ENCODE data around the gene LHFPL2.
"Not testable (repeated sequence)": the region's sequence is repeated elsewhere in the genome, so short reads cannot be mapped to it uniquely, and the experiment has no call there.

The LHFPL2 gene

GRCh38 chr5:78648359-78649210, at the start of gene LHFPL2:
Gene LHFPL2 (minus strand): TSS chr5:78648772. CDS start chr5:78510213, 138,559 bp downstream.
- DNase-seq (ENCODE audit: low spot score) = peak; percentile 90

- DNase-seq (ENCODE audit: low spot score) = no peak
Measured at GRCh38 chr5:78696637-78697036, 48.1 kb upstream of the LHFPL2 start.

DNA sequence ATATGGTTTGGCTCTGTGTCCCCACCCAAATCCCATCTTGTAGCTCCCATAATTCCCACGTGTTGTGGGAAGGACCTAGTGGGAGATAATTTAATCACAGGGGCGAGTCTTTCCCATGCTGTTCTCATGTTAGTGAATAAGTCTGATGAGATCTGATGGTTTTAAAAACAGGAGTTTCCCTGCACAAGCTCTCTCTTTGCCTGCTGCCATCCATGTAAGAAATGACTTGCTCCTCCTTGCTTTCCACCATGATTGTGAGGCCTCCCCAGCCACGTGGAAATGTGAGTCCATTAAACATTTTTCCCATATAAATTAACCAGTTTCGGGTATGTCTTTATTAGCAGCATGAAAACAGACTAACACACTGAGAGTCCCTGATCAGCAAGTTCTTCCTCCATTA, 47.5 kb upstream of the LHFPL2 start:
- not testable (repeated sequence) for DNase-seq (ENCODE audit: low spot score)

- no peak for DNase-seq (ENCODE audit: low spot score)
Measured at GRCh38 chr5:78693339-78693738, 44.8 kb upstream of the LHFPL2 start.

GRCh38 chr5:78691084-78691960, 42.8 kb upstream of the LHFPL2 start:
- DNase-seq (ENCODE audit: low spot score) = no peak

DNA sequence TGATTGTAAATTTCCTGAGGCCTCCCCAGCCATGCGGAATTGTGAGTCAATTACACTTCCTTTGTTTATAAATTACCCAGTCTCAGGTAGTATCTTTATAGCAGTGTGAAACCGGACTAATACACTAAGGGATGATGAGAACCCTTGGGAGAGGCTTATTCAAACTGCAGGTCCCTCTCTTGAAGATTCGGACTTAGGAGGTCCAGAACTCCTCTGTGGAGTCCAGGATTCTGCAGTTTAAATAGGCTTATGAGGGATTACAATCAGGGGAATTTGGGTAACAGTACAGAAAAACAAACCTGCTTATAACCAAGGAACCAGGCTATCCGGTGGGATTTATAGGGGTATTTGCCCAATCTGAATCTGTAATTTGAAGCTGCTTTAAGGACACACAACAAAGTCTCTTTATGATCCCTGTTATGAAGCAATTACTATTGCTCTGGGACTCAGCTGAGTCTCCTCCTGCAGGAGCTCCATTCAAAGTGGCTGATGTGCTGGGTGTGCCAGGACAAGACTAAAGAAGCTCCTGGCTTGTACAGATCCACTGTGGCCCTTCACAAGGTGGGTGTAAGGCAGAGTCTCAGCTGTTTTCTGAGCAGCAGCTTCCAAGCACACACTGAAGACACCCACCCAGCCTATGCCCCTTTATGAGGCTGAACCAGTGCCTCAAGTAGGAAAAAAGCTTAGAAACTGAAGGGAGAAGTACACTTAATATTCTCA, 41.8 kb upstream of the LHFPL2 start:
- DNase-seq (ENCODE audit: low spot score) = no peak

DNA sequence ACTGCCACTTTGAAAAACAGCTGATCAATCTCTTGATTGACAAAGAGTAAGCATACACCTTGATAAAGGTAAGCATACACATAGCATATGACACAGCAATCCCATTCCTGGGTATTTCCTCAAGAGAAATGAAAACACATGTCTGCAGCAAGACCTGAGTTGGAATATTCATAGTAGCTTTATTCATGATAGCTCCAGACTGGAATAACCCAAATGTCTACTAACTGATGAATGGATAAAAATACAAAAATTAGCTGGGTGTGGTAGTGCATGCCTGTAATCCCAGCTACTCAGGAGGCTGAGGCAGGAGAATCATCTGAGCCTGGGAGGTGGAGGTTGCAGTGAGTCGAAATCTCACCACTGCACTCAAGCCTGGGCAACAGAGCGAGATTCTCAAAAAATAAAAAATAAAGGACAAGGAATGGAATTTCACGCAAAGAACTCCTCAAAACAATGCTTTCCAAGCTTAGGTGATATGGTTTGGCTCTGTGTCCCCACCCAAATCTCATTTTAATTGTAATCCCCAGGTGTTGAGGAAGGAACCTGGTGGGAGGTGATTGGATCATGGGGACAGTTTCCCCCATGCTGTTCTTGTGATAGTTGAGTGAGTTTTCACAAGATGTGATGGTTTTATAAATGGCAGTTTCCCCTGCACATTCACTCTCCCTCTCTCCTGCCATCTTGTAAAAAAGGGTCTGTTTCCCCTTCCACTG, 41.1 kb upstream of the LHFPL2 start:
- no peak for DNase-seq (ENCODE audit: low spot score)

DNA sequence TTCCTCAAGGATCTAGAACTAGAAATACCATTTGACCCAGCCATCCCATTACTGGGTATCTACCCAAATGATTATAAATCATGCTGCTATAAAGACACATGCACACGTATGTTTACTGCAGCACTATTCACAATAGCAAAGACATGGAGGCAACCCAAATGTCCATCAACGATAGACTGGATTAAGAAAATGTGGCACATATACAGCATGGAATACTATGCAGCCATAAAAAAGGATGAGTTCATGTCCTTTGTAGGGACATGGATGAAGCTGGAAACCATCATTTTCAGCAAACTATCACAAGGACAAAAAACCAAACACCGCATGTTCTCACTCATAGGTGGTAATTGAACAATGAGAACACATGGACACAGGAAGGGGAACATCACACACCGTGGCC, 38.9 kb upstream of the LHFPL2 start:
- not testable (repeated sequence) for DNase-seq (ENCODE audit: low spot score)

DNA sequence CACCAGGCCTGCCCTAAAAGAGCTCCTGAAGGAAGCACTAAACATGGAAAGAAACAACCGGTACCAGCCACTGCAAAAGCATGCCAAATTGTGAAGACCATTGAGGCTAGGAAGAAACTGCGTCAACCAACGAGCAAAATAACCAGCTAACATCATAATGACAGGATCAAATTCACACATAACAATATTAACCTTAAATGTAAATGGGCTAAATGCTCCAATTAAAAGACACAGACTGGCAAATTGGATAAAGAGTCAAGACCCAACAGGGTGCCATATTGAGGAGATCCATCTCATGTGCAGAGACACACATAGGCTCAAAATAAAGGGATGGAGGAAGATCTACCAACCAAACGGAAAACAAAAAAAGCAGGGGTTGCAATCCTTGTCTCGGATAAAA, 35.3 kb upstream of the LHFPL2 start:
- not testable (repeated sequence) for DNase-seq (ENCODE audit: low spot score)

DNA sequence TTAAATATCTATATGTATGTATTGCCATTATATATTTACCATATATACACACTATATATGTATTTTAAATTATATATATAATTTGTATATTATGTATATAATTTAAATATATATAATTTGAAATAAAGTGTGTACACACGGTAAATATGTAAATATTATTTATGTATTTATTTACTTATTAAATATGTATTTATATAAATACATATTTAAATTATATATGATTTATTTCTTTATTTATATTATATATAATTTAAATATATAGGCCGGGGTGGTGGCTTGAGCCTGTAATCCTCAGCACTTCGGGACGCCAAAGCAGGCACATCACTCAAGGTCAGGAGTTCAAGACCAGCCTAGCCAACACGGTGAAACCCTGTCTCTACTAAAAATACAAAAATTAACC, 31.3 kb upstream of the LHFPL2 start:
- no peak for DNase-seq (ENCODE audit: low spot score)

DNA sequence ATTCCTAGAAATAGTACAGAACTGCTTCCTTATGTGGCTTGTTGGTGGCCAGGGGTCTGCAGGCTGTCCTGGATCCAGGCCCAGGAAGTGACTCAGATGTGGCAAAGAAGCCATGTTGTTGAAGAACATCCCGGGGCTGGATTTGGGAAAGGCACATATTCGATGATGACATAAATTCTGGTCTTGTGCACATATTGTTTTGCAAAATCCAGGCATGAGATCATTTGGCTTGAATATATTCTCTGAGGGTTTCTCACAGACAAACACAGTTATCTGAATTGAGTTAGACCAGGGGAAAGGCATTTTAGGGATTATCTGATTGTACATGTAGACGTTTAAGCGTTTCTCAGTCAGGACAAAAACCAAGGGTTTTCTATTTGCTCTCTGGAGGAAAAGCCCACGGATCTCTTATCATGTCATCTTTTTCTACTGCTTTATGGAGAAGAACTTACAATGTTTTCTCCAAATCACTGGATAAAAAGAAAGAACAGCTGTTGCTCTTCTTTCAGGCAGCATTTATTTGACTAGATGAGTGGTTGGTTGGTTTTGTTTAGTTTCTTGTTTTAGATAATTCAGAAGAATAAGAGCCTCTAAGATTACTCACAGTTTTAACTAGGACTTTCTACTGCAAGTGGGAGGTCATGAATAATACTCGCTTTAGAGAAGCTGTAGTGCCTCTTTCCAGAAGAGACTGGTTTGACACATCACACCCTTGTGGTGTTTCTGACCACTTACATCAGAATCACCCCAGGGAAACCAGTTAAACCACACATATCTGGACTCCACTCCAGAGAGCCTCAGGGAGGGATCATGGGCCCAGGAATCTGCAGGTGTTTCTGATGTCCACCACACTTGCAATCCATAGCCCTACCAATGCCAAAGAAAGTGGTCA, 29.5 kb upstream of the LHFPL2 start:
- no peak for DNase-seq (ENCODE audit: low spot score)

- no peak for DNase-seq (ENCODE audit: low spot score)
Measured at GRCh38 chr5:78675956-78676730, 27.6 kb upstream of the LHFPL2 start.

DNA sequence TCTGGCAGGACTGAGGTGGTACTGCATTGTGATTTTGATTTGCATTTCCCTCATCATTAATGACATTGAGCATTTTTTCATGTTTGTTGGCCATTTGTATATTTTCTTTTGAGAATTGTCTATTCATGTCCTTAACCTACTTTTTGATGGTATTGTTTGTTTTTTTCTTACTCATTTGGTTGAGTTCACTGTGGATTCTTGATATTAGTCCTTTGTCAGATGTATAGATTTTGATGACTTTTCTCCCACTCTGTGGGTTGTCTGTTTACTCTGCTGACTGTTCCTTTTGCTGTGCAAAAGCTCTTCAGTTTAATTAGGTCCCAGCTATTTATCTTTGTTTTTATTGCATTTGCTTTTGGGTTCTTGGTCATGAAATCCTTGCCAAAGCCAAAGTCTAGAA, 25.3 kb upstream of the LHFPL2 start:
- DNase-seq (ENCODE audit: low spot score) = not testable (repeated sequence)

DNA sequence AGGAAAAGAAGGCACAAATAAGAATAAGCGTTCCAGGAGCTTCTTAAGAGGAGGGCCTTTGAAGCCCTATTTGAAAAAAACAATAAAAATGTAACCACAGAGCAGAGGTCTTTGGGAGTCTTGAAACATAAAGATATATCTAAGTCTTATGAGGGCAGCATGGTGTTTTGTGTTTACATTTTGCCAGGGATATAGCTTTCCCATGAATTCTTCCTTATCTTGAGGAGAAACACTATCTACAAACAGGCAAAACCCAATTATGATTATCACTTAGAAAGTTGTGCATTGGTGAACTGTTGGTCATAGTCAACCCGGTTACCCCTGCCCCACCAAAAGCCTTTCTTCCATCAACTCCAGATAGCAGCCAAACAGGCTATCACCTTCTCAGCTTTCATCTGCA, 23.6 kb upstream of the LHFPL2 start:
- DNase-seq (ENCODE audit: low spot score) = no peak

GRCh38 chr5:78671609-78672008, 23.0 kb upstream of the LHFPL2 start:
- no peak for DNase-seq (ENCODE audit: low spot score)

- DNase-seq (ENCODE audit: low spot score) = no peak
Measured at GRCh38 chr5:78670701-78671269, 22.2 kb upstream of the LHFPL2 start.

DNA sequence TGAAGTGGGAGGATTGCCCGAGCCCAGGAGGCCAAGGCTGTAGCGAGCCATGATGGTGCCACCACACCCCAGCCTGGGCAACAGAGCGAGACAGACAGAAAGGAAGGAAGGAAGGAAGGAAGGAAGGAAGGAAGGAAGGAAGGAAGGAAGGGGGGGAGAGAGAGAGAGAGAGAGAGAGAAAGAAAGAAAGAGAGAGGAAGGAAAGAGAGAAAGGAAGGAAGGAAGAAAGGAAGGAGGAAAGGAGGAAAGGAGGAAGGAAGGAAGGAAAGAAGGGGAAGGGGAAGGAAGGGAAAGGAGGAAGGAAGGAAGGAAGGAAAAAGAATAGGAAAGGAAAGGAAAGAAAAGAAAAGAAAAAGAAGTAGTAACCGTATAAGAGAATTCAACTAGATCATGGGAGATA, 20.8 kb upstream of the LHFPL2 start:
- no peak for DNase-seq (ENCODE audit: low spot score)

DNA sequence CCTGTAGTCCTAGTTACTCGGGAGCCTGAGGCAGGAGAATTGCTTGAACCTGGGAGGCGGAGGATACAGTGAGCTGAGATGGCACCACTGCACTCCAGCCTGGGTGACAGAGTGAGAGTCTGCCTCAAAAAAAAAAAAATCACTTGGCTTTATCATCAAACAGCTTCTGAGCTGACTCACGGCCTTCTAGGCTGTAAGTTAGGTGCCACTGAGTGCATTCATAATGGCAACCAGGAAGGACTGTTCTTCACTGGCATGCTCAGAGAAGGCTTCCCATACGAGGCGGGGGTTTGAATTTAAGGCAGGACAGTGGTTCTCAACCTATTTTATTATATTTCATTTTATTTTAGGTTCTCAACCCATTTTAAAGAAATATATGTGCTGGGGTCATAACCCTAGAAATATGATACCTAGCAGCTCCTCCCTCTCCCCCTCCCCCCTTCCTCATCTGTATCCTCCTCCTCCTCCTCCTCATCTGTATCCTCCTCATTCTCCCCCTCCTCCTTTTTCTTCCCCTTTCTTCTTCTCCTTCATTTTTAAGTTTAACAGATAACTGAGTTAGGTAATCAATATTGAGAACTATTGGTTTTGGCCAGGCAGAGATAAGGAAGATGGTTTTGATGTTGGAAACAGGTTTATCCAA, 19.0 kb upstream of the LHFPL2 start:
- DNase-seq (ENCODE audit: low spot score) = no peak

DNA sequence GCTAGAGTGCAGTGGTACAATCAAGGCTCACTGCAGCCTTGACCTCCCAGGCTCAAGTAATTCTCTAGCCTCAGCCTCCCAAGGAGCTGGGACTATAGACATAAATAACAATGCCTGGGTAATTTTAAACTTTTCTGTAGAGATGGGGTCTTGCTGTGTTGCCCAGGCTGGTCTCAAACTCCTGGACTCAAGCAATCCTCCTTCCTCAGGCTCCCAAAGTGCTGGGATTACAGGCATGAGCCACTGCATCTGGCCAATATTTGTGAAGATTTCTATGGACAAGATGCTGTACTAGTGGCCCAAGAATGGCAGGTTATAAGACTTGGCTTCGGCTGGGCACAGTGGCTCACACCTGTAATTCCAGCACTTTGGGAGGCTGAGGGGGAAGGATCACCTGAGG, 18.4 kb upstream of the LHFPL2 start:
- DNase-seq (ENCODE audit: low spot score) = not testable (repeated sequence)

All from ecto neural progenitor cell (in vitro differentiated cells).